Mucosa of descending colon (tissue), 3 donors: ENCODE measurements around the gene LGI1. TPM values are rescaled to one million over a fixed set of nuclear protein-coding genes. Genes with fewer than 3 reads are reported as not detected.

Experiments used
- ATAC-seq: fragments of 200-7000 bp; cut with Tn5 transposase; one replicate; pipeline ENCODE4 v1.9.1; 2020; ENCODE audit warnings: mild to moderate bottlenecking, moderate library complexity
- DNase-seq, 3 donors: peaks; one replicate each; pipeline ENCODE4 v3.0.0-alpha.2; 2020
- H3K36me3 ChIP-seq: fragments of 200-600 bp; one replicate; pipeline ENCODE4 v1.8.0; 2021; ENCODE audit warnings: low read depth, mild to moderate bottlenecking
- H3K4me1 ChIP-seq: fragments of 200-600 bp; one replicate; pipeline ENCODE4 v1.8.0; 2021; ENCODE audit warnings: low read depth, mild to moderate bottlenecking
- H3K4me3 ChIP-seq: fragments of 200-600 bp; one replicate; pipeline ENCODE4 v1.8.0; 2021; ENCODE audit warnings: mild to moderate bottlenecking
- H3K9me3 ChIP-seq: fragments of 200-600 bp; one replicate; pipeline ENCODE4 v1.8.0; 2021; ENCODE audit warnings: mild to moderate bottlenecking
- intact Hi-C, 2 donors: fragments of 100-400 bp; cut with DNase I in 1 of 2; cut with micrococcal nuclease in 1 of 2; formaldehyde crosslinking; loops; one replicate each; pipeline versions ENCODE4 v1.11.0 to v1.11.1; 2022; cut with DNase I, micrococcal nuclease
- total RNA-seq, 3 donors: library from RNA; stranded (reverse); fragmentation: NEBNext Ultra II Directional in 2 of 3; extraction: Animal tissue kit (Norgen Biotek cat#: 25700) in 2 of 3; gene quantifications; one replicate each; pipeline versions ENCODE4 v1.2.1 to v1.2.4, GENCODE V29; 2021 to 2023
- TF ChIP-seq, protein P1 (sequence below): fragments of 200-600 bp; IDR thresholded peaks from one replicate; pipeline ENCODE4 v1.8.0; 2022; ENCODE audit warnings: antibody characterized with exemption, mild to moderate bottlenecking
- donor health status: DM: no; HTN: no; CAD: no; lungs with moderate emphysema.
- donor health status: DM: no; HTN: no; CAD: no.
- donor health status: DM: no; HTN: yes; CAD: no.

Gene LGI1
- total RNA-seq, 3 donors from 2014 or later = 0.69 to 6.3 (median 1.3) TPM

DNA sequence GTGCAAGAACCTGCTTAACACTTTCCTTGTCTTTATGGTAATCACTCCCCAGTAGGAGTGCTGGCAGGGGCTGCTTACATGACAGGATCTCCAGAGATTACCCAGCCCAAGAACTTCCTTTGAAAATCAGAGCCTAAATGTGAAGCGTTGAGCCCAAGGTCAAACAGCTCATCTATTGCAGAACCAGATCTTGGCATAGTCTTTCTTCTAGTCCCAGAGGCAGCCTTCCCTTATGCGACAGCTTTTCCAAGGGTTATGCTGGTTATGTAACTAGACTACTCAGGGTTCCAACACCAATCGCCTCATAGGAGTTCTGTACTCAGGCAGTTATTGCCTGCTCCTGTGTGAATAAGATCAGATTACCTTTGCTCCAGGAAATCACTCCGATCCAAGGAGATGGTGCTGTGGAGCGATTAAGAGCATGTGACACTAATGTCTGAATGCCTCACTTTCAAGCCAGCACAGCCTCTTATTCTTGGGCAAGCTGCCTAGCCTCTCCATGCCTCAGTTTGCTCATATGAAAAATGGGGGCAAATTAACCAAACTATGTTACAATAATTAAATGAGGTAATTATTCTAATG, 8.4 kb upstream of the LGI1 start:
- intact Hi-C loops = no loop called here
- H3K36me3 ChIP-seq = no peaks in the 10 kb centered on the region
- DNase-seq (peak in 1 of 3 donors; percentile 42), ATAC-seq (peak; percentile 82)
- TF ChIP-seq, protein P1, sequence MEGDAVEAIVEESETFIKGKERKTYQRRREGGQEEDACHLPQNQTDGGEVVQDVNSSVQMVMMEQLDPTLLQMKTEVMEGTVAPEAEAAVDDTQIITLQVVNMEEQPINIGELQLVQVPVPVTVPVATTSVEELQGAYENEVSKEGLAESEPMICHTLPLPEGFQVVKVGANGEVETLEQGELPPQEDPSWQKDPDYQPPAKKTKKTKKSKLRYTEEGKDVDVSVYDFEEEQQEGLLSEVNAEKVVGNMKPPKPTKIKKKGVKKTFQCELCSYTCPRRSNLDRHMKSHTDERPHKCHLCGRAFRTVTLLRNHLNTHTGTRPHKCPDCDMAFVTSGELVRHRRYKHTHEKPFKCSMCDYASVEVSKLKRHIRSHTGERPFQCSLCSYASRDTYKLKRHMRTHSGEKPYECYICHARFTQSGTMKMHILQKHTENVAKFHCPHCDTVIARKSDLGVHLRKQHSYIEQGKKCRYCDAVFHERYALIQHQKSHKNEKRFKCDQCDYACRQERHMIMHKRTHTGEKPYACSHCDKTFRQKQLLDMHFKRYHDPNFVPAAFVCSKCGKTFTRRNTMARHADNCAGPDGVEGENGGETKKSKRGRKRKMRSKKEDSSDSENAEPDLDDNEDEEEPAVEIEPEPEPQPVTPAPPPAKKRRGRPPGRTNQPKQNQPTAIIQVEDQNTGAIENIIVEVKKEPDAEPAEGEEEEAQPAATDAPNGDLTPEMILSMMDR = no peak
- no peak overlapping the region for H3K4me3 ChIP-seq
- H3K4me1 ChIP-seq = peaks cover 26% of the 10 kb centered on the region
- H3K9me3 ChIP-seq = no peaks in the 10 kb centered on the region

DNA sequence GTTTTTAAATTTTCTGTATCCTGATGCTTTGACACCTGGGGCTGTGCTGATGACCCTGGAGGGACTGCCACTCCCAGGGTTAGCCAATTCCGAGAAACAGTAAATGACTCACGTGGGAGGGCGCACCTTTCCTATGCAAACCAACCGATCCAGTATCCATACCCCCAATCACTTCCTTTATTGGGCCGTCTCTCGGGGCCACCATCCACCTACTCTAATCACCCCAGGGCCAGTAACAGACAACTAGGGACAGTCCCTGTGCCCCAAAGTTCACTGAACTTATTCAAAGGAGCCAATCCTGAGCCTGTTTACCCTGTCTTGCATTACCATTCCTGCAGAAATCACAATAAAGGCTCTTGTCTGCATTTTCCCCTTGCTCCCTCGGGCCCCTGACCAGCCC, 6.6 kb upstream of the LGI1 start:
- Histone ChIP-seq H3K36me3 (no peaks in the 10 kb centered on the region), H3K9me3 (no peaks in the 10 kb centered on the region), H3K4me1 (peaks cover 20% of the 10 kb centered on the region), H3K4me3 (no peak overlapping the region)
- ATAC-seq (peak; percentile 33), DNase-seq (peak in 2 of 3 donors; percentile 17 to 41)
- intact Hi-C loops = no loop called here
- TF ChIP-seq, protein P1 = no peak

DNA sequence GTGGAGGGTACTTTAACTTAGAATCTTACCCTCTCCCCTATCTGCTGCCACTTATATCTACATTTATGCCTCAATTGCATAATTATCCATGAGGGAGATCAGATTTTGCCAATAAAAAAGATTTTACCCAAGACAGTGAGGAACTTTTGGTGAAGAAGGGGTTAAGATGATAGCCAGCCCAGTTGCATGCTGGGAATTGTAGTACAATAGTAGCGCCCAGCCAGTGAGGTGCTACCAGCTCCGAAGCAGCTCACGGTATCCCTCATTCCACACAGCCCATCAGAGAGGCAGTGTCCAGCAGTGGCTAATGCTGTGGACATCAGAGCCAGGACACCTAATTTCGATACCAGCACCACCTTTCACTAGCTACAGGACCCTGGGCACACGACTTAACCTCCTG, 5.9 kb upstream of the LGI1 start:
- H3K4me1 ChIP-seq = peaks cover 20% of the 10 kb centered on the region
- TF ChIP-seq, protein P1 = no peak
- H3K9me3 ChIP-seq = no peaks in the 10 kb centered on the region
- no peak overlapping the region for H3K4me3 ChIP-seq
- DNase-seq (peak in 1 of 3 donors; percentile 56), ATAC-seq (peak; percentile 57)
- intact Hi-C loops = no loop called here
- no peaks in the 10 kb centered on the region for H3K36me3 ChIP-seq

DNA sequence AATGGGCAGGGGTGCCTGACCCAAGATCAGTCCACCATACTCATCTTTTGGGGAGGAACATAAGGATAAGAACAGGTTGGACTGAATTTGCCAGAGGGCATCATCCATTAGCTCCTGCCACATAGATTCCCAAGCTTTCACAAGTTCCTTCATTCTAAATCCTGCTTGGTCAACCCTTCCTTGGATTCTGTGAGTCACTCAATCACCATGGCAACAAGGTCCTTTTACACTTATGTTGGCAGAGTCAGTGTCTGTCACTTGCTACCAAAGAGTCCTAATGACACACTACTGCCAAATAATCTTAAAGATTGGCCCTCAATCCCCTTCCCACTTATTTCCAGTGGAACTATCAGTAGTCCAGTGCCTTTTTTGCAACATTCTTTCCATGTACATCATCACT, 5.0 kb upstream of the LGI1 start:
- TF ChIP-seq, protein P1 = no peak
- Histone ChIP-seq H3K36me3 (no peaks in the 10 kb centered on the region), H3K9me3 (no peaks in the 10 kb centered on the region), H3K4me1 (peaks cover 20% of the 10 kb centered on the region), H3K4me3 (no peak overlapping the region)
- no peak for ATAC-seq
- intact Hi-C loops = no loop called here
- no peak for DNase-seq

DNA sequence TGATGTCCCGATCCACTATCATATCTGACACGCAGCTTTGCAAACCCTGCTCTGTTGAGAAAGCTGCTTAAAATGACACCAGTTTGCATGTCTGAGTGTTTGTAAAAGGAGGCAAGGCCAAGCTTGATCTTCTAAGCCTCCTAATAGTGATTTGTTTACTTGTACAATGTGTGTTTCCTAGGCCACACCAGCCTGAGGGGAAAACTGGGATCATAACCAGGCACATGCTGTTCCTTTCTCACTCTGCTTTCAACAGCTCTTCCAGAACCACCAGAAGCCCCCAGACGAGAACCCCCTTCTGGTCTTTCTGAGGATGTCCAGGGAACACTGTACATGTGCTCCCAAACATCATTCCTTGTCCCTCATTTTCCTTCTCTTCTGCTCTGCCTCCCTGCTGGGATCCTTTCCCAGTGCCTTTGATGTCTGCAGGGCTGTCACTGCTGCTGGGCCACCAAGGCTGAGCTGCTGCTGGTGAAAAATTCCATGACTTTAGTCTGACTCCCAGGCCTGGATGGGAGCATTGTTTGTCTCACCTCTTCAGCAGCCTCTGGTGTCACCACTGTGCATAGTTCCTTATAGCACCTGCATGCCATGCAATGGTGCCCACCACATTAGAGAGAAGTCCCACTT, 4.0 kb upstream of the LGI1 start:
- Histone ChIP-seq H3K4me1 (peaks cover 20% of the 10 kb centered on the region), H3K4me3 (no peak overlapping the region), H3K9me3 (no peaks in the 10 kb centered on the region), H3K36me3 (no peaks in the 10 kb centered on the region)
- intact Hi-C loops = no loop called here
- TF ChIP-seq, protein P1 = no peak
- ATAC-seq = no peak
- DNase-seq = no peak
